ENCODE measurements around the gene SPACA7. TPM values are rescaled to one million over a fixed set of nuclear protein-coding genes. Genes with fewer than 3 reads are reported as not detected.

SPACA7 gene
- total RNA-seq, 1 experiment from 2014 or later: not detected

DNA sequence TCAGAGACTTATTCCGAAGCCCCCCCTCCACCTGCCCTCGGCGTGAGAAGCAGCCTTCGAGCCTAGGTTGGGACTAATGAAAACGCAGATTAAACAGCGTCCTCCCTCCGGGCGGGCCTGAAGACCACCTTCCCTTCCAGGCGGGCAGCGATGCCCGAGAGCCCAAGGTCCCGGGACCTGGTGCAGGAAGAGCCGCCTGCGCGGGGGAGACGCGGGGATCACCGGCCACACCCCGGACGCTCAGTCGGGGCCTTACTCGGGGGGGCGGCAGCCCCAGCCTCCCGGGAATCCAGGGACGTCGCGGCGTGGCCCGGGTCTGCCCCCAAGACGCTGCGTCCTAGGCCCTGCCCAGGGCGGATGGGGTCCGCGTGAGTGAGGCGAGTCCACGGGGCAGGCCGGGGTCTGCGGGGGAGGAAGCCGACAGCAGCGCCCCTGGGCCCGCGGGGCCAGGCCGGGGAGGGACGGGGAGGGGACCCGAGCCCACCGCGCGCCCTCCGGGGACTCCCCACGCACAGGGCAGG lies 33.3 kb upstream of the SPACA7 start:
- peaks cover 59% of the 10 kb centered on the region for H3K27me3 Mint-ChIP-seq (ENCODE audit: low read depth)
- no peak overlapping the region for H3K4me2 ChIP-seq (ENCODE audit: insufficient read depth, insufficient read length, low read length)
- WGBS (ENCODE audit: extremely low coverage, insufficient read length, low lambda C conversion rate): no CpG with 5 or more reads among the region's 50 CpGs

More for the DNA sequence above, 33.3 kb upstream of the SPACA7 start:
- Histone ChIP-seq H2BK5ac (ENCODE audit: insufficient read length, low read length) (no peak overlapping the region), H2AFZ (ENCODE audit: low read length) (no peak overlapping the region), H4K20me1 (ENCODE audit: control insufficient read depth, insufficient read depth, insufficient read length) (no peaks in the 10 kb centered on the region), H3K4ac (ENCODE audit: low read depth, low read length) (no peak overlapping the region), H3K79me1 (ENCODE audit: insufficient read depth, low read depth, low read length, poor library complexity, severe bottlenecking) (no peaks in the 10 kb centered on the region), H3K9me3 (ENCODE audit: control insufficient read depth, low read depth, low read length) (no peaks in the 10 kb centered on the region), H3K27ac (ENCODE audit: insufficient read length, low read depth, low read length) (no peak overlapping the region), H2BK120ac (ENCODE audit: low read depth, low read length, poor library complexity, severe bottlenecking) (no peak overlapping the region), H3K18ac (ENCODE audit: insufficient read length, low read depth, low read length) (no peak overlapping the region), H2BK12ac (ENCODE audit: insufficient read length, low read depth, low read length) (no peak overlapping the region), H3K79me2 (ENCODE audit: insufficient read depth, low read length) (no peaks in the 10 kb centered on the region), H3K14ac (ENCODE audit: insufficient read depth, low read length) (no peak overlapping the region; the same call in 1 of the 2 replicates), H4K8ac (replicated peaks; ENCODE audit: insufficient read length, low read depth, low read length) (no peak overlapping the region), H3K4me1 (ENCODE audit: insufficient read depth, low read length) (0 out of 2 replicates have a peak, but pooled peaks cover 4% of the 10 kb centered on the region), H3T11ph (ENCODE audit: low read length) (no peak overlapping the region), H3K56ac (ENCODE audit: insufficient read length, low read depth, low read length) (no peak overlapping the region), H3K23me2 (ENCODE audit: insufficient read length, low read depth, low read length, poor library complexity, severe bottlenecking) (no peaks in the 10 kb centered on the region), H2AK5ac (ENCODE audit: insufficient read length, low read length) (no peak overlapping the region), H4K5ac (ENCODE audit: insufficient read length, low read depth, low read length) (no peak overlapping the region), H3K23ac (ENCODE audit: insufficient read length, low read depth, low read length) (no peak overlapping the region), H2BK20ac (ENCODE audit: low read depth, low read length, poor library complexity, severe bottlenecking) (no peak overlapping the region), H2BK15ac (ENCODE audit: low read depth, low read length) (no peak overlapping the region), H3K27me3 (ENCODE audit: insufficient read depth, low read length) (no peaks in the 10 kb centered on the region; the same call in 1 of the 2 replicates), H4K91ac (ENCODE audit: insufficient read length, low read depth, low read length) (no peak overlapping the region), H3K9ac (ENCODE audit: extremely low read depth, insufficient read length, low read length) (no peak overlapping the region)
- Mint-ChIP-seq H3K27ac (no peak overlapping the region), H3K36me3 (ENCODE audit: insufficient read depth in 1 of 3, low read depth in 3 of 3) (0 out of 7 replicates have a peak, but pooled peaks cover 0 to 7% (median 0%) of the 10 kb centered on the region in 3 experiments), H3K4me3 (no peak overlapping the region), H3K9me3 (peaks cover 3 to 13% of the 10 kb centered on the region in 2 experiments; a peak in 3 of 5 replicates), H3K4me1 (peaks cover 26 to 46% of the 10 kb centered on the region in 2 experiments)
- no peak for TF ChIP-seq CTCF (conservative IDR thresholded peaks at IDR 0.05)
- peak; percentile 29 for DNase-seq
